ENCODE data around the gene ITPR2.
A peak's percentile ranks its signal among the peaks of the same experiment; 100 is the strongest.

Gene ITPR2

GRCh38 chr12:26338586-26339572 is 494.1 kb downstream of the ITPR2 start:
- Histone ChIP-seq H3K27ac (no peak overlapping the region), H3K4me3 (no peak overlapping the region)
- no peak for DNase-seq (ENCODE audit: low spot score)
- no peak for TF ChIP-seq CTCF (IDR thresholded peaks at IDR 0.05)

DNA sequence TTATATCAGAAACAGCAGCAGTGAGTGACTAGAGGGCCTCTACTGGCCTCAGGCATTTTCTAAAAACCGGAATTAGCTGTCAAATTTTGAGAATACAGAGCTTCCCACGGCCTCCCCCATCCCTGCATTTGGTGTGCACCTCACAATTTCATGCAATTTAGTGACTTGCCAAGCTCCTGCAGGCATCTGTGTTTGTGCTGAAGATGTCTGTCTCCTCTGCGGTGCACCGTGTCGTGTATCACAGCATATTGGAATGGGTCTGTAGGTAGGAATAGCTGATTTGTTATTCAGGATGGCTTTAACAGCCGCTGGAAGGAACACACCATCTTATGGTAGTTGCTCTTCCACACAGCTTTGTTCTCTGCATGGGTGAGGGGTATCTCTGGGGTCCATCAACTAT is 497.3 kb downstream of the ITPR2 start:
- TF ChIP-seq CTCF (IDR thresholded peaks at IDR 0.05), result no peak
- Histone ChIP-seq H3K27ac (no peak overlapping the region), H3K4me3 (no peak overlapping the region)
- no peak for DNase-seq (ENCODE audit: low spot score)

GRCh38 chr12:26334621-26335124 is 498.3 kb downstream of the ITPR2 start:
- Histone ChIP-seq H3K27ac (peak overlapping the region in 1 of 2 donors; percentile 20), H3K4me3 (no peak overlapping the region)
- DNase-seq (ENCODE audit: low spot score), result no peak
- no peak for TF ChIP-seq CTCF (IDR thresholded peaks at IDR 0.05)

DNA sequence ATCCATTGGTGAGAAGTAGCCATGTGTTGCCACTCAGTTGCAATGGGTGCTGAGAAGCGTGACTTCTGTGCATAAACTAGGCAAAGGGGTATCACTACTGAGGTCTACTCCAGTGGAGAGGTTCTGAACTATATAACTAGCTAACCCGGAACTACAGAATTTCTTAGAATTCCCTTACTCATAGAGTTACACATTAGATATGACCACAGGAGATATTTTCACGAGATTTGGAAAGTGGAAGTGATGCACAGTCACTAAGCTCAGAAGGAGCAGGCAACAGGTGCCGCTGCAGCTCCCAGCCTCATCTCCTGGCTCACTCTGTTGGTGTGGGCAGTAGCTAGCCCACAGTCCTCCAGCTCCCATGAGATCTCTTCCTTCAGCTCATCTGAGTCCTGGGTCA is 501.0 kb downstream of the ITPR2 start:
- TF ChIP-seq CTCF (IDR thresholded peaks at IDR 0.05), result no peak
- no peak for DNase-seq (ENCODE audit: low spot score)
- Histone ChIP-seq H3K27ac (no peak overlapping the region), H3K4me3 (no peak overlapping the region)

- Histone ChIP-seq H3K27ac (no peak overlapping the region), H3K4me3 (no peak overlapping the region)
- DNase-seq (ENCODE audit: low spot score), result no peak
- TF ChIP-seq CTCF (IDR thresholded peaks at IDR 0.05), result no peak
Observed at GRCh38 chr12:26331136-26331535, 501.9 kb downstream of the ITPR2 start.

DNA sequence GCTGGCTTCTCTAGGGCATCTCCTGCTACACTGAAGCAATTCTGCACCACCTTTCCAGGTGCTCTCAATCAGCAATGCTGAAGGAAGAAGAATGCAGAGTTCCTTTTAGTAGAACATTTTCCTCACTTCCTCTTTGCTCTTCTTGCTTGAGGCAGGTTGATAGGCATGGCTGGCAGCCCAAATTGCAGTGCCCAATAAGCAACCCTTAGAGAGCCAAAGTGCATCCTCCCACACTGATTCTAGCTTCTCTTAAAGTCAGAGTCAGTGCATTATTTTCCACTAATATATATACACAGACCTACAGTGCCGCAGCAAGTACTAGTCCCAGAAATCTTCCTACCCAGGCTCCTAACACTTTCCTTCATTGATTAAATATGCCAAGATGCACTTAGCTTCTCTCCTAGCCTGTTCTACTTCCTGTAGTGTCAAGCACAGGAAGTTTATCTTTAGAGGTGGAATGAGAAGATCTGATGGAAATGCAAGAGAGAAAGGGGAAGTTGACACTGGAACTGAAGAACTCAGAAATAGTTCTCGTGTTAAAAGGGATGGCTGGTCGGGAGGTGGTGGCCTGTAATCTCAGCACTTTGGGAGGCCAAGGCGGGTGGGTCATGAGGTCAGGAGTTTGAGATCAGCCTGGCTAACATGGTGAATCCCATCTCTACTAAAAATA is 504.9 kb downstream of the ITPR2 start:
- H3K27ac ChIP-seq, result no peak overlapping the region
- DNase-seq (ENCODE audit: low spot score), result no peak
- H3K4me3 ChIP-seq, result no peak overlapping the region
- no peak for TF ChIP-seq CTCF (IDR thresholded peaks at IDR 0.05)

Measured in coronary artery (tissue), 2 donors.